ENCODE data around the gene DACH1. TPM values are rescaled to one million over a fixed set of nuclear protein-coding genes. Genes with fewer than 3 reads are reported as not detected.

The DACH1 gene
- total and polyA plus RNA-seq, 9 donors, result 4.3 to 11.7 (median 10.5) TPM

DNA sequence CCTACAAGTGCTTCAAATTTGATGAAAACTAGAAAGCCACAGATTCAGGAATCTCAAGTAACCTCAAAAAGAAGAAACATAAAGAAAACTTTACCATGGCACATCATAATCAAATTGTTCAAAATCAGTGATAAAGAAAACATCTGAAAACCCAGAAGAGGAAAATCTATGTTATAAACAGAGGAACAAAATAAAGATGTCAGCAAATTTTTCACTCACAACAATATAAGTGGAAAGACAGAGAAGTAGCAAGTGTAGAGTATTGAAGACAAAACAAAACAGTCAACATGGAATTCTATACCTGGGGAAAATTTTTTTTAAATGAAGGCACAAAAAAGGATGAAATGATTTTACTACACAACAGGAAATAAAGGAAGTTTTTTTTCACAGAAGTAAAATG is 470.9 kb downstream of the DACH1 start:
- Histone ChIP-seq H3K9me3 (replicated peaks; ENCODE audit: control insufficient read depth, low read depth, low read length) (no peaks in the 10 kb centered on the region), H3K36me3 (ENCODE audit: control insufficient read depth, insufficient read depth, low read length) (no peaks in the 10 kb centered on the region), H3K4me3 (ENCODE audit: low read length) (no peak overlapping the region), H3K4me1 (ENCODE audit: control insufficient read depth, insufficient read depth, low read length) (no peaks in the 10 kb centered on the region), H3K27me3 (ENCODE audit: control insufficient read depth, insufficient read depth, low read length) (no peaks in the 10 kb centered on the region), H3K27ac (ENCODE audit: low read length) (no peak overlapping the region)
- DNase-seq, result no peak

DNA sequence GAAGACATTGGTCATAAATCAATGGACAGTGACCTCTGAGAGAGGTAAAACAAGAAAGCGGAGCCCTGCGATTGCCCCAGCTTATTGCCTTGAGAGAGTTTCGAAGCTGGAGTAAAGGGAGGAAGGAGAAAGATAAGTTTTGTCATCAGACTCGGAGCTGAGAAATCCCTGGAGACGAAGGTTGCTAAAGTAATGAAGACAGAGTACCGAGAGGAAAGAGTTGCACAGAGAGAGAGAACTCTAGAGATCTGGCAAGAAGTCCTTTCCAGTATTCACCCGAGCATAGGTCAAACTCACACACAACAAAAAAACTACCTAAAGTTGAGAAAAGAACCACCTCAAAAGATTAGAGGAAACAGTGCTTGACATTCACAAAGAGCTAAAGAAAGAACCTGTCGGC is 472.0 kb downstream of the DACH1 start:
- H3K27me3 ChIP-seq (ENCODE audit: control insufficient read depth, insufficient read depth, low read length), result no peaks in the 10 kb centered on the region
- H3K27ac ChIP-seq (ENCODE audit: low read length), result no peak overlapping the region
- no peak overlapping the region for H3K4me3 ChIP-seq (ENCODE audit: low read length)
- H3K4me1 ChIP-seq (ENCODE audit: control insufficient read depth, insufficient read depth, low read length), result no peaks in the 10 kb centered on the region
- DNase-seq, result no peak
- H3K36me3 ChIP-seq (ENCODE audit: control insufficient read depth, insufficient read depth, low read length), result no peaks in the 10 kb centered on the region
- 65% methylated on average over 3 of the region's 8 CpGs for WGBS (ENCODE audit: insufficient coverage)
- H3K9me3 ChIP-seq (replicated peaks; ENCODE audit: control insufficient read depth, low read depth, low read length), result no peaks in the 10 kb centered on the region

DNA sequence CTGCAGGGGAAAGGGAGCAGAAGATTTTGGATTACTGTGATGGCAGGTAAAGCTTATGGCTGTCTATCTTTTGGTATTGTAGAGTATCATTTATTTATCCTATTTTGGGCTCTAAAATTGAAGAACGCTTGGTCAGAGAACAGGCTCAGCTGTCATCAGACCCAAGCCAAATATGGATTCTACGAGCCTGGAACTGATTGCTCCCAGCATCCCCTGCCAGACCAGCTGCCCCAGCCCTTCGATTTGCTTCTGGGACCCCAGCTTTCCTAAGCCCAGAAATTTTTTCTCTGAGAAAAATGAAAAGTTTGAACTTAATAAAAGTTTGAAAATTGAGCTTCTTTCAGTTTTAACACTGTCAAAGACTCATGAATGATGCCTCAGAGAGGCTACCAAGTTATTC is 472.8 kb downstream of the DACH1 start:
- Histone ChIP-seq H3K27ac (ENCODE audit: low read length) (no peak overlapping the region), H3K4me1 (ENCODE audit: control insufficient read depth, insufficient read depth, low read length) (no peaks in the 10 kb centered on the region), H3K27me3 (ENCODE audit: control insufficient read depth, insufficient read depth, low read length) (no peaks in the 10 kb centered on the region), H3K36me3 (ENCODE audit: control insufficient read depth, insufficient read depth, low read length) (no peaks in the 10 kb centered on the region), H3K4me3 (ENCODE audit: low read length) (no peak overlapping the region), H3K9me3 (replicated peaks; ENCODE audit: control insufficient read depth, low read depth, low read length) (no peaks in the 10 kb centered on the region)
- DNase-seq, result peak; percentile 59
- 60% methylated on average over 1 of the region's 3 CpGs for WGBS (ENCODE audit: insufficient coverage)

Measured in muscle of leg (tissue), 11 donors.